Progenitor cell of endocrine pancreas (in vitro differentiated cells): Measurements from ENCODE around the gene CD3G. TPM values are rescaled to one million over a fixed set of nuclear protein-coding genes. Genes with fewer than 3 reads are reported as not detected.
A peak's percentile ranks its signal among the peaks of the same experiment; 100 is the strongest.

Experiments used
- DNase-seq: peaks from one replicate; pipeline ENCODE4 v3.0.0; 2021; ENCODE audit warnings: low spot score; ENCODE audit not compliant: unreplicated experiment
- H3K27ac Mint-ChIP-seq: 2 replicates; pipeline ENCODE4 v1.8.0; 2021; ENCODE audit warnings: mild to moderate bottlenecking, moderate library complexity, mixed read lengths
- H3K27me3 Mint-ChIP-seq: 2 replicates; pipeline ENCODE4 v1.8.0; 2021; ENCODE audit warnings: mixed read lengths
- H3K36me3 Mint-ChIP-seq: 2 replicates; pipeline ENCODE4 v1.8.0; 2022; ENCODE audit warnings: mixed read lengths; ENCODE audit not compliant: insufficient read depth
- H3K4me1 Mint-ChIP-seq: 2 replicates; pipeline ENCODE4 v1.8.0; 2021; ENCODE audit warnings: low read depth, mixed read lengths
- H3K4me3 Mint-ChIP-seq: 2 replicates; pipeline ENCODE4 v1.8.0; 2021; ENCODE audit warnings: low read depth, mild to moderate bottlenecking, moderate library complexity, mixed read lengths
- H3K9me3 Mint-ChIP-seq: 2 replicates; pipeline ENCODE4 v1.8.0; 2021; ENCODE audit warnings: low read depth, mixed read lengths
- CTCF ChIP-seq: fragments of 200-600 bp; sonication (generic); IDR thresholded peaks from one replicate; pipeline ENCODE4 v1.5.0; 2021; ENCODE audit warnings: antibody characterized with exemption, mild to moderate bottlenecking; ENCODE audit not compliant: unreplicated experiment
- total RNA-seq: library from RNA; stranded (reverse); gene quantifications from 2 replicates; pipeline ENCODE4 v1.2.1, GENCODE V29; 2021

CD3G gene
- total RNA-seq, 1 donor from 2014 or later = not detected

GRCh38 chr11:118310781-118311485 lies 33.2 kb upstream of the CD3G start:
- Mint-ChIP-seq H3K27me3 (peaks cover 12% of the 10 kb centered on the region), H3K36me3 (no peaks in the 10 kb centered on the region)
- no peak for TF ChIP-seq CTCF

GRCh38 chr11:118311518-118311917 lies 32.6 kb upstream of the CD3G start:
- Mint-ChIP-seq H3K4me3 (no peak overlapping the region), H3K27me3 (peaks cover 11% of the 10 kb centered on the region), H3K4me1 (peaks cover 25% of the 10 kb centered on the region), H3K9me3 (no peaks in the 10 kb centered on the region), H3K36me3 (no peaks in the 10 kb centered on the region), H3K27ac (no peak overlapping the region)
- TF ChIP-seq CTCF = no peak
- no peak for DNase-seq

More at GRCh38 chr11:118310781-118311485, 33.2 kb upstream of the CD3G start:
- Mint-ChIP-seq H3K9me3 (no peaks in the 10 kb centered on the region), H3K27ac (no peak overlapping the region), H3K4me1 (peaks cover 19% of the 10 kb centered on the region), H3K4me3 (no peak overlapping the region)
- DNase-seq = no peak

GRCh38 chr11:118312328-118312727 lies 31.8 kb upstream of the CD3G start:
- no peak overlapping the region for H3K4me3 Mint-ChIP-seq
- no peak for TF ChIP-seq CTCF
- H3K4me1 Mint-ChIP-seq = peaks cover 27% of the 10 kb centered on the region
- H3K27me3 Mint-ChIP-seq = peaks cover 13% of the 10 kb centered on the region
- DNase-seq = no peak
- no peaks in the 10 kb centered on the region for H3K36me3 Mint-ChIP-seq
- H3K9me3 Mint-ChIP-seq = no peaks in the 10 kb centered on the region
- no peak overlapping the region for H3K27ac Mint-ChIP-seq

GRCh38 chr11:118313242-118313641 lies 30.9 kb upstream of the CD3G start:
- Mint-ChIP-seq H3K36me3 (no peaks in the 10 kb centered on the region), H3K9me3 (no peaks in the 10 kb centered on the region), H3K27me3 (peaks cover 13% of the 10 kb centered on the region), H3K27ac (no peak overlapping the region), H3K4me1 (peaks cover 27% of the 10 kb centered on the region), H3K4me3 (no peak overlapping the region)
- no peak for DNase-seq
- TF ChIP-seq CTCF = no peak

GRCh38 chr11:118314988-118315411 lies 29.1 kb upstream of the CD3G start:
- no peak for TF ChIP-seq CTCF
- Mint-ChIP-seq H3K36me3 (no peaks in the 10 kb centered on the region), H3K9me3 (no peaks in the 10 kb centered on the region), H3K27me3 (peaks cover 22% of the 10 kb centered on the region), H3K4me1 (peaks cover 27% of the 10 kb centered on the region), H3K4me3 (peak overlapping the region; percentile 32), H3K27ac (peak overlapping the region; percentile 93)
- no peak for DNase-seq
